Suprapubic skin (tissue), 3 donors: ENCODE results near the gene MEFV.
"Not testable (repeated sequence)": the region's sequence is repeated elsewhere in the genome, so short reads cannot be mapped to it uniquely, and the experiment has no call there.

ENCODE experiments used
- CTCF ChIP-seq, 2 donors: fragments of 200-600 bp in 1 of 2; fragments of 450-650 bp in 1 of 2; sonication (generic) in 1 of 2; IDR thresholded peaks; one replicate each; pipeline ENCODE4 v1.5.1; 2016 to 2019; ENCODE audit warnings: antibody characterized with exemption in 2 of 2, mild to moderate bottlenecking in 1 of 2, moderate library complexity in 1 of 2
- POLR2A ChIP-seq, 2 donors: fragments of 450-650 bp; IDR thresholded peaks; one replicate each; pipeline ENCODE4 v1.6.1; 2017; ENCODE audit warnings: antibody characterized with exemption in 2 of 2, mild to moderate bottlenecking in 2 of 2, moderate library complexity in 2 of 2

GRCh38 chr16:3270718-3271117 is 14.3 kb upstream of the MEFV start:
- TF ChIP-seq CTCF, POLR2A (IDR thresholded peaks at IDR 0.05): not testable (repeated sequence)
